ENCODE results near the gene ISLR2. TPM values are rescaled to one million over a fixed set of nuclear protein-coding genes. Genes with fewer than 3 reads are reported as not detected.

Gene ISLR2
- total RNA-seq, 1 experiment from 2014 or later, result 8.9 TPM

- H3K4me1 Mint-ChIP-seq, result peaks cover 69% of the 10 kb centered on the region
- DNase-seq (ENCODE audit: low spot score), result no peak
Observed at GRCh38 chr15:74136540-74136813, 6.1 kb downstream of the ISLR2 start.

GRCh38 chr15:74136814-74137536, 6.6 kb downstream of the ISLR2 start:
- no peak overlapping the region for H3K27ac Mint-ChIP-seq
- peaks cover 74% of the 10 kb centered on the region for H3K27me3 Mint-ChIP-seq (ENCODE audit: low read depth)
- no peaks in the 10 kb centered on the region; the same call in 1 of the 2 replicates for H3K36me3 Mint-ChIP-seq
- ATAC-seq (no peak), DNase-seq (ENCODE audit: low spot score) (no peak)
- H3K4me1 Mint-ChIP-seq, result peaks cover 68% of the 10 kb centered on the region
- ChIA-PET CTCF (interaction anchor here (0.6 to 3.5 kb wide), 3 partner anchors 81 to 174 kb away, joined by 3 to 20 read pairs (median 9); no protein-coding TSS in a partner anchor), POLR2A (no interaction called here)
- H3K4me3 Mint-ChIP-seq, result peak overlapping the region; percentile 67
- no peaks in the 10 kb centered on the region for H3K9me3 Mint-ChIP-seq
- TF ChIP-seq SP1 (CRISPR knock-in tag; conservative IDR thresholded peaks at IDR 0.05) (no peak), PRRX2 (CRISPR knock-in tag; IDR thresholded peaks at IDR 0.05) (no peak), ZNF232 (CRISPR knock-in tag; IDR thresholded peaks at IDR 0.05) (no peak), CTCF (IDR thresholded peaks at IDR 0.05) (no peak), ZNF121 (CRISPR knock-in tag; IDR thresholded peaks at IDR 0.05) (no peak), ZSCAN18 (CRISPR knock-in tag; IDR thresholded peaks at IDR 0.05) (no peak), AR (CRISPR knock-in tag; IDR thresholded peaks at IDR 0.05) (no peak), ARID4B (CRISPR knock-in tag; IDR thresholded peaks at IDR 0.05; ENCODE audit: borderline replicate concordance) (no peak), KAT7 (CRISPR knock-in tag; IDR thresholded peaks at IDR 0.05; ENCODE audit: borderline replicate concordance) (no peak), ZNF219 (CRISPR knock-in tag; IDR thresholded peaks at IDR 0.05; ENCODE audit: borderline replicate concordance) (no peak), ATF6 (CRISPR knock-in tag; IDR thresholded peaks at IDR 0.05) (no peak), NR2C2 (CRISPR knock-in tag; IDR thresholded peaks at IDR 0.05) (no peak), ZNF532 (CRISPR knock-in tag; IDR thresholded peaks at IDR 0.05; ENCODE audit: borderline replicate concordance) (no peak), CBFB (CRISPR knock-in tag; IDR thresholded peaks at IDR 0.05; ENCODE audit: low read depth) (no peak), TEAD4 (CRISPR knock-in tag; IDR thresholded peaks at IDR 0.05) (no peak)

More at GRCh38 chr15:74136540-74136813, 6.1 kb downstream of the ISLR2 start:
- H3K9me3 Mint-ChIP-seq, result no peaks in the 10 kb centered on the region
- no peak for TF ChIP-seq NR2C2 (CRISPR knock-in tag; IDR thresholded peaks at IDR 0.05)
- no peaks in the 10 kb centered on the region; the same call in 1 of the 2 replicates for H3K36me3 Mint-ChIP-seq
- ATAC-seq, result peak; percentile 1
- POLR2A ChIA-PET, result interaction anchor here (1.0 kb wide), 1 partner anchor 67 kb away, joined by 3 read pairs; no protein-coding TSS in a partner anchor
- peaks cover 79% of the 10 kb centered on the region for H3K27me3 Mint-ChIP-seq (ENCODE audit: low read depth)
- peak overlapping the region; percentile 67 for H3K4me3 Mint-ChIP-seq
- no peak overlapping the region for H3K27ac Mint-ChIP-seq
- CTCF ChIA-PET, result interaction anchor here (1.2 to 1.4 kb wide), 4 partner anchors 8 to 186 kb away, joined by 3 to 16 read pairs (median 6); no protein-coding TSS in a partner anchor

All from WTC11 (cell line).